SK-N-SH (cell line): Measurements from ENCODE around the gene CARS2. TPM values are rescaled to one million over a fixed set of nuclear protein-coding genes. Genes with fewer than 3 reads are reported as not detected.

ENCODE experiments used
- CTCF ChIA-PET: fragments of 300-600, 350-600 bp; formaldehyde crosslinking; extraction: SDS; loops from one replicate; lab custom pipeline; 2021; lab: Yijun Ruan, JAX
- POLR2A ChIA-PET: fragments of 350-600 bp; sonication (Branson Sonifier 250); formaldehyde crosslinking; extraction: SDS; loops from one replicate; lab custom pipeline; 2020; ENCODE audit warnings: antibody characterized with exemption, inconsistent platforms; lab: Yijun Ruan, JAX
- DNase-seq: peaks from one replicate; pipeline ENCODE4 v3.0.0; 2012
- H2AFZ ChIP-seq: fragments of 200-600 bp; sonication (generic); 2 replicates; pipeline ENCODE4 v1.8.1; 2016; ENCODE audit warnings: antibody characterized with exemption, mild to moderate bottlenecking, low read depth
- H3F3A ChIP-seq: fragments of 200-600 bp; sonication (generic); replicated peaks from 2 replicates; pipeline ENCODE3; 2016; ENCODE audit warnings: antibody characterized with exemption, mild to moderate bottlenecking; ENCODE audit not compliant: insufficient read depth
- H3K27ac ChIP-seq, 2 experiments: fragments of 200-500 bp in 1 of 2; fragments of 200-600 bp in 1 of 2; sonication (Bioruptor generic) in 1 of 2; sonication (generic), shearing (Covaris generic) in 1 of 2; 2 replicates each; pipeline versions ENCODE4 v1.5.1 to v1.6.1; 2014 to 2016; ENCODE audit warnings: low read depth in 2 of 2, inconsistent platforms in 1 of 2, low read length in 1 of 2, mild to moderate bottlenecking in 1 of 2, mixed read lengths in 1 of 2
- H3K27me3 ChIP-seq: fragments of 200-600 bp; sonication (generic), shearing (Covaris generic); 2 replicates; pipeline ENCODE4 v1.6.1; 2016; ENCODE audit warnings: mixed run types; ENCODE audit not compliant: insufficient read depth
- H3K36me3 ChIP-seq, 2 experiments: fragments of 200-500 bp in 1 of 2; fragments of 200-600 bp in 1 of 2; sonication (Bioruptor generic) in 1 of 2; sonication (generic) in 1 of 2; replicated peaks in 1 of 2; 2 replicates each; pipeline versions ENCODE3 to v1.5.1; 2014 to 2016; ENCODE audit warnings: low read length in 1 of 2, mild to moderate bottlenecking in 1 of 2; ENCODE audit not compliant: insufficient read depth in 2 of 2, control insufficient read depth in 1 of 2
- H3K4me1 ChIP-seq, 2 experiments: fragments of 200-500 bp in 1 of 2; fragments of 200-600 bp in 1 of 2; sonication (Bioruptor generic) in 1 of 2; sonication (generic), shearing (Covaris generic) in 1 of 2; 2 replicates each; pipeline versions ENCODE4 v1.5.1 to v1.6.1; 2014 to 2016; ENCODE audit warnings: low read depth in 1 of 2, low read length in 1 of 2, mixed run types in 1 of 2; ENCODE audit not compliant: insufficient read depth in 2 of 2, control insufficient read depth in 1 of 2
- H3K4me2 ChIP-seq: fragments of 200-600 bp; sonication (generic), shearing (Covaris generic); 2 replicates; pipeline ENCODE4 v1.6.1; 2017; ENCODE audit warnings: mixed run types
- H3K4me3 ChIP-seq, 2 experiments: fragments of 200-500 bp in 1 of 2; fragments of 200-600 bp in 1 of 2; sonication (Bioruptor generic) in 1 of 2; sonication (generic), shearing (Covaris generic) in 1 of 2; 2 replicates each; pipeline versions ENCODE4 v1.5.1 to v1.8.1; 2014 to 2016; ENCODE audit warnings: low read depth in 2 of 2, inconsistent platforms in 1 of 2, low read length in 1 of 2, mild to moderate bottlenecking in 1 of 2, mixed read lengths in 1 of 2, moderate library complexity in 1 of 2
- H3K79me2 ChIP-seq: fragments of 200-600 bp; sonication (generic); 2 replicates; pipeline ENCODE4 v1.8.1; 2017; ENCODE audit warnings: mild to moderate bottlenecking; ENCODE audit not compliant: insufficient read depth
- H3K9ac ChIP-seq: fragments of 200-600 bp; sonication (generic); 2 replicates; pipeline ENCODE4 v1.6.1; 2017; ENCODE audit warnings: mixed run types
- H3K9me2 ChIP-seq: fragments of 200-600 bp; sonication (generic); 2 replicates; pipeline ENCODE4 v1.6.1; 2017; ENCODE audit warnings: mixed run types
- H3K9me3 ChIP-seq: fragments of 200-600 bp; sonication (generic); 2 replicates; pipeline ENCODE4 v1.6.1; 2017; ENCODE audit warnings: mixed run types, mild to moderate bottlenecking, moderate library complexity
- H4K20me1 ChIP-seq: fragments of 200-600 bp; sonication (generic); 2 replicates; pipeline ENCODE4 v1.6.1; 2017; ENCODE audit warnings: mild to moderate bottlenecking, mixed run types; ENCODE audit not compliant: insufficient read depth
- CTCF ChIP-seq: fragments of 200-600 bp; sonication (generic); IDR thresholded peaks from 2 replicates; pipeline ENCODE4 v1.6.1; 2017; ENCODE audit warnings: antibody characterized with exemption, mild to moderate bottlenecking, moderate library complexity
- EP300 ChIP-seq, 2 experiments: IDR thresholded peaks; 2 replicates each; pipeline versions ENCODE4 v1.4.0 to v1.6.1; 2012; ENCODE audit warnings: borderline replicate concordance in 1 of 2, low read depth in 1 of 2, low read length in 1 of 2
- EZH2phosphoT487 ChIP-seq: fragments of 200-600 bp; sonication (generic); IDR thresholded peaks from 2 replicates; pipeline ENCODE4 v1.6.1; 2017; ENCODE audit warnings: low read depth, mixed run types, mild to moderate bottlenecking, antibody characterized with exemption, moderate library complexity, borderline replicate concordance
- FOXM1 ChIP-seq: IDR thresholded peaks from 2 replicates; pipeline ENCODE4 v1.4.0; 2012; ENCODE audit warnings: low read depth, mild to moderate bottlenecking
- JUND ChIP-seq: IDR thresholded peaks from 2 replicates; pipeline ENCODE4 v1.4.0; 2012
- RCOR1 ChIP-seq: fragments of 150-350 bp; IDR thresholded peaks from 2 replicates; pipeline ENCODE4 v1.6.1; 2017; ENCODE audit warnings: antibody characterized with exemption, low read length
- RFX5 ChIP-seq: IDR thresholded peaks from 2 replicates; pipeline ENCODE4 v1.6.1; 2012; ENCODE audit warnings: mild to moderate bottlenecking, improper control_type of control experiment, low read length
- RXRA ChIP-seq: IDR thresholded peaks from 2 replicates; pipeline ENCODE4 v1.4.0; 2012; ENCODE audit warnings: low read depth, mild to moderate bottlenecking, borderline replicate concordance
- WGBS: methylation state at CpG from one replicate; pipeline ENCODE4 v1.1.6; 2017; ENCODE audit warnings: low lambda C conversion rate; 5-methylcytosine and 5-hydroxymethylcytosine counted together
- polyA plus RNA-seq, 3 experiments: library from polyadenylated mRNA; depleted of rRNA; stranded (reverse); fragments of >200 nt; gene quantifications; 2 replicates each; pipeline ENCODE4 v1.2.3, GENCODE V29; 2012
- TF ChIP-seq, protein P1 (sequence below): fragments of 150-350 bp; IDR thresholded peaks from 2 replicates; pipeline ENCODE4 v1.6.1; 2016; ENCODE audit warnings: mild to moderate bottlenecking, low read depth, low read length

CARS2 gene
- polyA plus RNA-seq, 1 of the 3 experiments (the other 2 are of a cell fraction), result 78.6 TPM

DNA sequence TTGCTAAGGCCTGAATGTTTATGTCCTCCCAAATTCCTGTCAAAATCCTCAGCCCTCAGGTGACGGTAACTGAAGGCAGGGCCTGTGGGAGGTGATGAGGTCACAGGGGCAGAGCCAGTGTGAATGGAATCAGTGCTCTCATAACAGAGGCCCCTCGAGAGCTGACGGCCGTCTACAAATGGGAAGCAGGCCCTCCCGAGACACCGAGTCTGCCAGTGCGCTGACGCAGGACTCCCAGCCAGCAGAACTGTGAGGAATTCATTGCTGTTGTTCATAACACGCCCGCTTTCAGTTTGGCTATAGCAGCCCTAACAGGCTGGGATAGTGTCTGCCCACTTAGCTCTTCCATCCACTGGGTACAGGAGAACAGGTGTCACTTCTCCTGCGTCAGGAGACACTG, 41.2 kb downstream of the CARS2 start:
- H3K36me3 ChIP-seq, result peaks cover 73 to 79% of the 10 kb centered on the region in 2 experiments
- CTCF ChIA-PET, result no interaction called here
- TF ChIP-seq, protein P1, sequence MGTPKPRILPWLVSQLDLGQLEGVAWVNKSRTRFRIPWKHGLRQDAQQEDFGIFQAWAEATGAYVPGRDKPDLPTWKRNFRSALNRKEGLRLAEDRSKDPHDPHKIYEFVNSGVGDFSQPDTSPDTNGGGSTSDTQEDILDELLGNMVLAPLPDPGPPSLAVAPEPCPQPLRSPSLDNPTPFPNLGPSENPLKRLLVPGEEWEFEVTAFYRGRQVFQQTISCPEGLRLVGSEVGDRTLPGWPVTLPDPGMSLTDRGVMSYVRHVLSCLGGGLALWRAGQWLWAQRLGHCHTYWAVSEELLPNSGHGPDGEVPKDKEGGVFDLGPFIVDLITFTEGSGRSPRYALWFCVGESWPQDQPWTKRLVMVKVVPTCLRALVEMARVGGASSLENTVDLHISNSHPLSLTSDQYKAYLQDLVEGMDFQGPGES, result no peak
- H3K9ac ChIP-seq, result no peak overlapping the region
- POLR2A ChIA-PET, result no interaction called here
- H3K9me2 ChIP-seq, result no peaks in the 10 kb centered on the region
- H3K27ac ChIP-seq, result no peak overlapping the region
- no peaks in the 10 kb centered on the region for H3K4me1 ChIP-seq
- no peak for DNase-seq
- 98% methylated on average over 10 of the region's 11 CpGs for WGBS
- H3K4me2 ChIP-seq, result no peak overlapping the region
- H4K20me1 ChIP-seq, result no peaks in the 10 kb centered on the region
- no peak overlapping the region for H3K4me3 ChIP-seq
- no peaks in the 10 kb centered on the region for H3K27me3 ChIP-seq
- no peaks in the 10 kb centered on the region for H3K79me2 ChIP-seq
- no peaks in the 10 kb centered on the region for H3F3A ChIP-seq
- H3K9me3 ChIP-seq, result peaks cover 4% of the 10 kb centered on the region; the same call in 1 of the 2 replicates
- no peak overlapping the region for H2AFZ ChIP-seq

- H3K27me3 ChIP-seq, result no peaks in the 10 kb centered on the region
- H3K4me1 ChIP-seq, result no peaks in the 10 kb centered on the region
- WGBS, result 97% methylated on average over 7 of the region's 7 CpGs
- H3K9me2 ChIP-seq, result no peaks in the 10 kb centered on the region
- H3K27ac ChIP-seq, result no peak overlapping the region
- H3K9ac ChIP-seq, result no peak overlapping the region
- H2AFZ ChIP-seq, result no peak overlapping the region
- POLR2A ChIA-PET, result no interaction called here
- no peaks in the 10 kb centered on the region for H3K79me2 ChIP-seq
- H3K4me3 ChIP-seq, result no peak overlapping the region
- no peak overlapping the region for H3K4me2 ChIP-seq
- H3F3A ChIP-seq, result no peaks in the 10 kb centered on the region
- TF ChIP-seq RFX5 (no peak), EP300 (IDR thresholded peaks at IDR 0.05; ENCODE audit: borderline replicate concordance in 1 of 2, low read depth in 1 of 2, low read length in 1 of 2) (no peak), RXRA (no peak), EZH2phosphoT487 (no peak), CTCF (no peak), JUND (no peak), RCOR1 (no peak), FOXM1 (no peak)
- H3K36me3 ChIP-seq, result peaks cover 72 to 76% of the 10 kb centered on the region in 2 experiments
- no peaks in the 10 kb centered on the region for H4K20me1 ChIP-seq
- no peak for DNase-seq
- CTCF ChIA-PET, result interaction anchor here (1.3 to 1.4 kb wide), 2 partner anchors 16 to 36 kb away, joined by 3 to 4 read pairs; no protein-coding TSS in a partner anchor
- peaks cover 4% of the 10 kb centered on the region; the same call in 1 of the 2 replicates for H3K9me3 ChIP-seq
These were observed 41.9 kb downstream of the CARS2 start for GRCh38 chr13:110664041-110664440.
